IMR-90 (cell line): ENCODE measurements around the gene CADM2. TPM values are rescaled to one million over a fixed set of nuclear protein-coding genes. Genes with fewer than 3 reads are reported as not detected.
A peak's percentile ranks its signal among the peaks of the same experiment; 100 is the strongest.

Source experiments
- ATAC-seq: fragments of 200-7000 bp; cut with Tn5 transposase; 2 replicates; pipeline ENCODE4 v1.9.1; 2020; ENCODE audit warnings: low read depth, mild to moderate bottlenecking, moderate library complexity
- BruUV-seq: library from RNA; stranded (reverse); fragments of 400-500 nt; replicated peaks from 2 replicates; lab custom pipeline; 2021; lab: Mats Ljungman, UMichigan
- CTCF ChIA-PET: fragments of 300-600 bp; formaldehyde crosslinking; extraction: SDS; loops from one replicate; lab custom pipeline; 2021; ENCODE audit warnings: antibody characterized with exemption; lab: Yijun Ruan, JAX
- POLR2A ChIA-PET: fragments of 300-600 bp; sonication (Branson Sonifier 250); formaldehyde crosslinking; loops from one replicate; lab custom pipeline; 2022; ENCODE audit warnings: antibody characterized with exemption; ENCODE audit not compliant: unreplicated experiment; lab: Charles Lee
- DNase-seq: peaks from one replicate; pipeline ENCODE4 v3.0.0; 2013
- H2AFZ ChIP-seq: replicated peaks from 2 replicates; pipeline ENCODE3; 2013; ENCODE audit warnings: low read length, mild to moderate bottlenecking; ENCODE audit not compliant: poor library complexity
- H2AK5ac ChIP-seq: 2 replicates; pipeline ENCODE4 v1.6.1; 2013; ENCODE audit warnings: low read depth, low read length, inconsistent platforms
- H2AK9ac ChIP-seq: replicated peaks from 2 replicates; pipeline ENCODE3; 2013; ENCODE audit warnings: mild to moderate bottlenecking, low read depth, low read length, moderate library complexity; ENCODE audit not compliant: poor library complexity
- H2BK120ac ChIP-seq: 2 replicates; pipeline ENCODE4 v1.6.1; 2013; ENCODE audit warnings: low read depth, low read length, inconsistent platforms
- H2BK15ac ChIP-seq: 3 replicates; pipeline ENCODE4 v1.6.1; 2013; ENCODE audit warnings: low read depth, low read length, inconsistent platforms
- H2BK20ac ChIP-seq: 2 replicates; pipeline ENCODE4 v1.6.1; 2013; ENCODE audit warnings: low read depth, mild to moderate bottlenecking, inconsistent platforms, low read length, moderate library complexity
- H2BK5ac ChIP-seq: 2 replicates; pipeline ENCODE4 v1.6.1; 2013; ENCODE audit warnings: mild to moderate bottlenecking, low read depth, low read length, inconsistent platforms; ENCODE audit not compliant: poor library complexity, severe bottlenecking
- H3K14ac ChIP-seq: replicated peaks from 2 replicates; pipeline ENCODE4 v1.6.1; 2013; ENCODE audit warnings: low read depth, low read length, inconsistent platforms
- H3K18ac ChIP-seq: 2 replicates; pipeline ENCODE4 v1.6.1; 2013; ENCODE audit warnings: low read depth, low read length, control low read depth
- H3K23ac ChIP-seq: 2 replicates; pipeline ENCODE4 v1.6.1; 2013; ENCODE audit warnings: low read depth, low read length, inconsistent platforms
- H3K27ac ChIP-seq: 2 replicates; pipeline ENCODE4 v1.5.1; 2013; ENCODE audit warnings: mild to moderate bottlenecking, control low read depth, low read length; ENCODE audit not compliant: insufficient read depth
- H3K27me3 ChIP-seq: 2 replicates; pipeline ENCODE4 v1.6.1; 2013; ENCODE audit warnings: low read length; ENCODE audit not compliant: control insufficient read depth, insufficient read depth
- H3K36me3 ChIP-seq: 2 replicates; pipeline ENCODE4 v1.6.1; 2013; ENCODE audit warnings: low read length, mixed read lengths; ENCODE audit not compliant: control insufficient read depth, insufficient read depth
- H3K4ac ChIP-seq: 2 replicates; pipeline ENCODE4 v1.6.1; 2013; ENCODE audit warnings: low read depth, low read length, inconsistent platforms
- H3K4me1 ChIP-seq: 2 replicates; pipeline ENCODE4 v1.6.1; 2013; ENCODE audit warnings: low read length, mixed read lengths; ENCODE audit not compliant: control insufficient read depth, insufficient read depth
- H3K4me2 ChIP-seq: 2 replicates; pipeline ENCODE4 v1.6.1; 2013; ENCODE audit warnings: low read depth, mild to moderate bottlenecking, control low read depth, low read length, moderate library complexity
- H3K4me3 ChIP-seq: 2 replicates; pipeline ENCODE4 v1.5.1; 2013; ENCODE audit warnings: low read depth, mild to moderate bottlenecking, control low read depth, low read length, moderate library complexity; ENCODE audit not compliant: insufficient read depth
- H3K56ac ChIP-seq: 2 replicates; pipeline ENCODE4 v1.6.1; 2013; ENCODE audit warnings: low read length, inconsistent platforms; ENCODE audit not compliant: insufficient read depth; ENCODE audit errors: extremely low read depth
- H3K79me1 ChIP-seq, 2 experiments: 2 replicates each; pipeline ENCODE4 v1.6.1; 2013; ENCODE audit warnings: low read length in 2 of 2, inconsistent platforms in 1 of 2, low read depth in 1 of 2
- H3K9ac ChIP-seq: 2 replicates; pipeline ENCODE4 v1.6.1; 2013; ENCODE audit warnings: low read depth, low read length, control low read depth
- H3K9me1 ChIP-seq: 2 replicates; pipeline ENCODE4 v1.6.1; 2013; ENCODE audit warnings: low read length, inconsistent platforms; ENCODE audit not compliant: insufficient read depth
- H3K9me3 ChIP-seq: 2 replicates; pipeline ENCODE4 v1.6.1; 2013; ENCODE audit warnings: low read length; ENCODE audit not compliant: control insufficient read depth, insufficient read depth
- H4K20me1 ChIP-seq: 2 replicates; pipeline ENCODE4 v1.6.1; 2013; ENCODE audit warnings: low read length, inconsistent platforms; ENCODE audit not compliant: insufficient read depth
- H4K5ac ChIP-seq: 2 replicates; pipeline ENCODE4 v1.6.1; 2013; ENCODE audit warnings: mild to moderate bottlenecking, low read depth, low read length, control low read depth
- H4K8ac ChIP-seq, 2 experiments: 2 replicates each; pipeline ENCODE4 v1.6.1; 2013; ENCODE audit warnings: low read depth in 2 of 2, low read length in 2 of 2, control low read depth in 1 of 2, inconsistent platforms in 1 of 2
- H4K91ac ChIP-seq: 2 replicates; pipeline ENCODE4 v1.6.1; 2013; ENCODE audit warnings: low read depth, low read length, inconsistent platforms; ENCODE audit not compliant: insufficient read depth
- CEBPB ChIP-seq: IDR thresholded peaks from 2 replicates; pipeline ENCODE4 v1.6.1; 2012; ENCODE audit warnings: low read depth, low read length, improper control_type of control experiment
- CHD1 ChIP-seq: IDR thresholded peaks from 2 replicates; pipeline ENCODE4 v1.6.1; 2012; ENCODE audit warnings: low read depth, low read length, improper control_type of control experiment
- FOS ChIP-seq: fragments of 150-350 bp; IDR thresholded peaks from 2 replicates; pipeline ENCODE4 v1.6.1; 2016; ENCODE audit warnings: low read depth, low read length
- MAFK ChIP-seq: IDR thresholded peaks from 2 replicates; pipeline ENCODE4 v1.6.1; 2012; ENCODE audit warnings: low read depth, low read length, improper control_type of control experiment
- MXI1 ChIP-seq: IDR thresholded peaks from 2 replicates; pipeline ENCODE4 v1.6.1; 2012; ENCODE audit warnings: low read depth, mild to moderate bottlenecking, low read length, moderate library complexity, borderline replicate concordance
- USF2 ChIP-seq: fragments of 150-350 bp; IDR thresholded peaks from 2 replicates; pipeline ENCODE4 v1.6.1; 2017; ENCODE audit warnings: mild to moderate bottlenecking, antibody characterized with exemption, low read length, low read depth
- dilution Hi-C: fragments of 300-500 bp; cut with HindIII; formaldehyde crosslinking; loops from one replicate; pipeline ENCODE4 v1.14.3; 2018; ENCODE audit warnings: low sequenced_read_pairs; ENCODE audit not compliant: unreplicated experiment
- in situ Hi-C: fragments of 300-500 bp; cut with MboI; formaldehyde crosslinking; loops from 3 replicates; pipeline ENCODE4 v1.14.3; 2019; ENCODE audit warnings: low sequenced_read_pairs, inconsistent platforms, mixed read lengths
- intact Hi-C: fragments of 100-400 bp; cut with micrococcal nuclease; formaldehyde crosslinking; loops from 2 replicates; pipeline ENCODE4 v1.10.0; 2022
- polyA plus RNA-seq, 3 experiments: library from polyadenylated mRNA; depleted of rRNA; stranded (reverse); fragments of >200 nt; gene quantifications; 2 replicates each; pipeline ENCODE4 v1.2.3, GENCODE V29; 2012; ENCODE audit warnings: low replicate concordance in 1 of 3
- total RNA-seq: library from RNA; depleted of rRNA; stranded (reverse); fragments of >200 nt; gene quantifications from 2 replicates; pipeline ENCODE4 v1.2.3, GENCODE V29; 2012

Gene CADM2
- total and polyA plus RNA-seq, 2 of the 4 experiments (the other 2 are of a cell fraction), result not detected

DNA sequence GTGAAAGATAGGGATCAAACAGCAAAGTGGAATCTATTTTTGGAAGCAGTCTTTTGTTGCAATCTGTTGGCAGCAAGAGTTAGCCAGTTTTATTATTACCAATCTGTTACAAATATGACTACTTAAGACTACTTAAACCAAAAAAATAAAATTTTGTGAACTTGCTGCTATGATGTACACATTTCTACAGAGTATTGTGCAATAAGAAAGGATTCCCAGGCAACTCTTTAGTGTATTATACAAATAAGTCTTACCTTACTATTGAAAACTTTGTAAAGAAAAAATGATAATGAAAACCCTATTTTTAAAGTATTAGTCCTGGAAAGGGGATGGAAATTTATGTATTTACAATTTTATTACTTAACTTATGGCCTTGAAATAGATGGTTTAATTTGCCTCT lies 44.7 kb downstream of the CADM2 start:
- Histone ChIP-seq H4K91ac (no peak overlapping the region), H3K4ac (no peak overlapping the region), H4K20me1 (no peaks in the 10 kb centered on the region), H2BK120ac (no peak overlapping the region), H3K14ac (no peak overlapping the region), H2AK5ac (no peak overlapping the region), H3K4me3 (no peak overlapping the region), H2BK20ac (no peak overlapping the region), H2AK9ac (no peak overlapping the region), H3K4me1 (no peaks in the 10 kb centered on the region), H3K18ac (no peak overlapping the region), H3K9me3 (no peaks in the 10 kb centered on the region), H2BK15ac (no peak overlapping the region), H2BK5ac (no peak overlapping the region), H3K27ac (no peak overlapping the region), H3K27me3 (no peaks in the 10 kb centered on the region), H4K8ac (no peak overlapping the region), H3K56ac (no peak overlapping the region), H2AFZ (no peak overlapping the region), H3K79me1 (no peaks in the 10 kb centered on the region), H4K5ac (no peak overlapping the region), H3K9ac (no peak overlapping the region), H3K36me3 (no peaks in the 10 kb centered on the region), H3K4me2 (no peak overlapping the region), H3K23ac (no peak overlapping the region), H3K9me1 (no peaks in the 10 kb centered on the region)
- TF ChIP-seq CEBPB (peak; percentile 47), CHD1 (no peak), MAFK (no peak), MXI1 (no peak), FOS (no peak), USF2 (no peak)
- intact Hi-C loops (no loop called here), dilution Hi-C loops (no loop called here), in situ Hi-C loops (no loop called here)
- CTCF ChIA-PET, result no interaction called here
- POLR2A ChIA-PET, result no interaction called here
- DNase-seq, result no peak
- ATAC-seq, result no peak
- BruUV-seq, result no TSS peak
